Stimulated activated CD4-positive, alpha-beta T cell treated with anti-CD3 and anti-CD28 coated beads, TNF-alpha, amount 100 ng/mL, for 48 hours (primary cell): ENCODE measurements around the gene TOMM40L.
"Not testable (repeated sequence)": the region's sequence is repeated elsewhere in the genome, so short reads cannot be mapped to it uniquely, and the experiment has no call there.

ENCODE experiments used
- DNase-seq, 3 donors: peaks; one replicate each; pipeline ENCODE4 v3.0.0-alpha.2; 2020; ENCODE audit warnings: low read depth in 3 of 3

The TOMM40L gene

GRCh38 chr1:161255955-161256520 lies 30.2 kb downstream of the TOMM40L start:
- DNase-seq = not testable (repeated sequence)

- DNase-seq = not testable (repeated sequence)
Measured at GRCh38 chr1:161257109-161257508, 31.2 kb downstream of the TOMM40L start.

GRCh38 chr1:161258439-161259344 lies 32.8 kb downstream of the TOMM40L start, which contains the start of gene PCP4L1:
Gene PCP4L1 (plus strand): TSS chr1:161258745. CDS start chr1:161258975, 230 bp downstream.
- peak; percentile 11 to 22 (median 18) for DNase-seq

- no peak for DNase-seq
Measured at GRCh38 chr1:161259345-161259702, 33.5 kb downstream of the TOMM40L start.

- DNase-seq = no peak
Measured at GRCh38 chr1:161259765-161260164, 33.9 kb downstream of the TOMM40L start.

- no peak for DNase-seq
Measured at GRCh38 chr1:161260376-161261260, 34.8 kb downstream of the TOMM40L start.

- DNase-seq = no peak
Measured at GRCh38 chr1:161261261-161262235, 35.7 kb downstream of the TOMM40L start.

- no peak for DNase-seq
Measured at GRCh38 chr1:161265305-161265704, 39.4 kb downstream of the TOMM40L start.

- DNase-seq = no peak
Measured at GRCh38 chr1:161266202-161266601, 40.3 kb downstream of the TOMM40L start.

GRCh38 chr1:161266836-161267235 lies 41.0 kb downstream of the TOMM40L start:
- DNase-seq = no peak

- no peak for DNase-seq
Measured at GRCh38 chr1:161267321-161267720, 41.5 kb downstream of the TOMM40L start.

GRCh38 chr1:161273402-161273801 lies 47.5 kb downstream of the TOMM40L start:
- no peak for DNase-seq

GRCh38 chr1:161274874-161275273 lies 49.0 kb downstream of the TOMM40L start:
- DNase-seq = no peak
